IMR-90 (cell line): ENCODE measurements around the gene LRFN4. TPM values are rescaled to one million over a fixed set of nuclear protein-coding genes. Genes with fewer than 3 reads are reported as not detected.

ENCODE experiments used
- ATAC-seq: fragments of 200-7000 bp; cut with Tn5 transposase; 2 replicates; pipeline ENCODE4 v1.9.1; 2020; ENCODE audit warnings: low read depth, mild to moderate bottlenecking, moderate library complexity
- BruUV-seq: library from RNA; stranded (reverse); fragments of 400-500 nt; replicated peaks from 2 replicates; lab custom pipeline; 2021; lab: Mats Ljungman, UMichigan
- CTCF ChIA-PET: fragments of 300-600 bp; formaldehyde crosslinking; extraction: SDS; loops from one replicate; lab custom pipeline; 2021; ENCODE audit warnings: antibody characterized with exemption; lab: Yijun Ruan, JAX
- POLR2A ChIA-PET: fragments of 300-600 bp; sonication (Branson Sonifier 250); formaldehyde crosslinking; loops from one replicate; lab custom pipeline; 2022; ENCODE audit warnings: antibody characterized with exemption; ENCODE audit not compliant: unreplicated experiment; lab: Charles Lee
- DNase-seq: peaks from one replicate; pipeline ENCODE4 v3.0.0; 2013
- H2AFZ ChIP-seq: replicated peaks from 2 replicates; pipeline ENCODE3; 2013; ENCODE audit warnings: low read length, mild to moderate bottlenecking; ENCODE audit not compliant: poor library complexity
- H2AK5ac ChIP-seq: 2 replicates; pipeline ENCODE4 v1.6.1; 2013; ENCODE audit warnings: low read depth, low read length, inconsistent platforms
- H2AK9ac ChIP-seq: replicated peaks from 2 replicates; pipeline ENCODE3; 2013; ENCODE audit warnings: mild to moderate bottlenecking, low read depth, low read length, moderate library complexity; ENCODE audit not compliant: poor library complexity
- H2BK120ac ChIP-seq: 2 replicates; pipeline ENCODE4 v1.6.1; 2013; ENCODE audit warnings: low read depth, low read length, inconsistent platforms
- H2BK15ac ChIP-seq: 3 replicates; pipeline ENCODE4 v1.6.1; 2013; ENCODE audit warnings: low read depth, low read length, inconsistent platforms
- H2BK20ac ChIP-seq: 2 replicates; pipeline ENCODE4 v1.6.1; 2013; ENCODE audit warnings: low read depth, mild to moderate bottlenecking, inconsistent platforms, low read length, moderate library complexity
- H2BK5ac ChIP-seq: 2 replicates; pipeline ENCODE4 v1.6.1; 2013; ENCODE audit warnings: mild to moderate bottlenecking, low read depth, low read length, inconsistent platforms; ENCODE audit not compliant: poor library complexity, severe bottlenecking
- H3K14ac ChIP-seq: replicated peaks from 2 replicates; pipeline ENCODE4 v1.6.1; 2013; ENCODE audit warnings: low read depth, low read length, inconsistent platforms
- H3K18ac ChIP-seq: 2 replicates; pipeline ENCODE4 v1.6.1; 2013; ENCODE audit warnings: low read depth, low read length, control low read depth
- H3K23ac ChIP-seq: 2 replicates; pipeline ENCODE4 v1.6.1; 2013; ENCODE audit warnings: low read depth, low read length, inconsistent platforms
- H3K27ac ChIP-seq: 2 replicates; pipeline ENCODE4 v1.5.1; 2013; ENCODE audit warnings: mild to moderate bottlenecking, control low read depth, low read length; ENCODE audit not compliant: insufficient read depth
- H3K27me3 ChIP-seq: 2 replicates; pipeline ENCODE4 v1.6.1; 2013; ENCODE audit warnings: low read length; ENCODE audit not compliant: control insufficient read depth, insufficient read depth
- H3K36me3 ChIP-seq: 2 replicates; pipeline ENCODE4 v1.6.1; 2013; ENCODE audit warnings: low read length, mixed read lengths; ENCODE audit not compliant: control insufficient read depth, insufficient read depth
- H3K4ac ChIP-seq: 2 replicates; pipeline ENCODE4 v1.6.1; 2013; ENCODE audit warnings: low read depth, low read length, inconsistent platforms
- H3K4me1 ChIP-seq: 2 replicates; pipeline ENCODE4 v1.6.1; 2013; ENCODE audit warnings: low read length, mixed read lengths; ENCODE audit not compliant: control insufficient read depth, insufficient read depth
- H3K4me2 ChIP-seq: 2 replicates; pipeline ENCODE4 v1.6.1; 2013; ENCODE audit warnings: low read depth, mild to moderate bottlenecking, control low read depth, low read length, moderate library complexity
- H3K4me3 ChIP-seq: 2 replicates; pipeline ENCODE4 v1.5.1; 2013; ENCODE audit warnings: low read depth, mild to moderate bottlenecking, control low read depth, low read length, moderate library complexity; ENCODE audit not compliant: insufficient read depth
- H3K56ac ChIP-seq: 2 replicates; pipeline ENCODE4 v1.6.1; 2013; ENCODE audit warnings: low read length, inconsistent platforms; ENCODE audit not compliant: insufficient read depth; ENCODE audit errors: extremely low read depth
- H3K79me1 ChIP-seq, 2 experiments: 2 replicates each; pipeline ENCODE4 v1.6.1; 2013; ENCODE audit warnings: low read length in 2 of 2, inconsistent platforms in 1 of 2, low read depth in 1 of 2
- H3K9ac ChIP-seq: 2 replicates; pipeline ENCODE4 v1.6.1; 2013; ENCODE audit warnings: low read depth, low read length, control low read depth
- H3K9me1 ChIP-seq: 2 replicates; pipeline ENCODE4 v1.6.1; 2013; ENCODE audit warnings: low read length, inconsistent platforms; ENCODE audit not compliant: insufficient read depth
- H3K9me3 ChIP-seq: 2 replicates; pipeline ENCODE4 v1.6.1; 2013; ENCODE audit warnings: low read length; ENCODE audit not compliant: control insufficient read depth, insufficient read depth
- H4K20me1 ChIP-seq: 2 replicates; pipeline ENCODE4 v1.6.1; 2013; ENCODE audit warnings: low read length, inconsistent platforms; ENCODE audit not compliant: insufficient read depth
- H4K5ac ChIP-seq: 2 replicates; pipeline ENCODE4 v1.6.1; 2013; ENCODE audit warnings: mild to moderate bottlenecking, low read depth, low read length, control low read depth
- H4K8ac ChIP-seq, 2 experiments: 2 replicates each; pipeline ENCODE4 v1.6.1; 2013; ENCODE audit warnings: low read depth in 2 of 2, low read length in 2 of 2, control low read depth in 1 of 2, inconsistent platforms in 1 of 2
- H4K91ac ChIP-seq: 2 replicates; pipeline ENCODE4 v1.6.1; 2013; ENCODE audit warnings: low read depth, low read length, inconsistent platforms; ENCODE audit not compliant: insufficient read depth
- BHLHE40 ChIP-seq: fragments of 150-350 bp; IDR thresholded peaks from 2 replicates; pipeline ENCODE4 v1.6.1; 2016; ENCODE audit warnings: mild to moderate bottlenecking, low read depth, low read length
- CEBPB ChIP-seq: IDR thresholded peaks from 2 replicates; pipeline ENCODE4 v1.6.1; 2012; ENCODE audit warnings: low read depth, low read length, improper control_type of control experiment
- CHD1 ChIP-seq: IDR thresholded peaks from 2 replicates; pipeline ENCODE4 v1.6.1; 2012; ENCODE audit warnings: low read depth, low read length, improper control_type of control experiment
- CTCF ChIP-seq: conservative IDR thresholded peaks from 2 replicates; pipeline ENCODE4 v1.5.1; 2012; ENCODE audit warnings: mild to moderate bottlenecking, low read depth, low read length, improper control_type of control experiment
- FOS ChIP-seq: fragments of 150-350 bp; IDR thresholded peaks from 2 replicates; pipeline ENCODE4 v1.6.1; 2016; ENCODE audit warnings: low read depth, low read length
- MAFK ChIP-seq: IDR thresholded peaks from 2 replicates; pipeline ENCODE4 v1.6.1; 2012; ENCODE audit warnings: low read depth, low read length, improper control_type of control experiment
- MAZ ChIP-seq: IDR thresholded peaks from 2 replicates; pipeline ENCODE4 v1.6.1; 2012; ENCODE audit warnings: low read depth, mild to moderate bottlenecking, low read length, improper control_type of control experiment, moderate library complexity, borderline replicate concordance
- NFE2L2 ChIP-seq: fragments of 150-350 bp; IDR thresholded peaks from 2 replicates; pipeline ENCODE4 v1.6.1; 2016; ENCODE audit warnings: low read depth, mild to moderate bottlenecking, low read length
- POLR2A ChIP-seq: IDR thresholded peaks from 2 replicates; pipeline ENCODE4 v1.6.1; 2012; ENCODE audit warnings: mild to moderate bottlenecking, low read depth, low read length
- RAD21 ChIP-seq: IDR thresholded peaks from 2 replicates; pipeline ENCODE4 v1.6.1; 2012; ENCODE audit warnings: low read length, improper control_type of control experiment
- RCOR1 ChIP-seq: IDR thresholded peaks from 2 replicates; pipeline ENCODE4 v1.6.1; 2012; ENCODE audit warnings: mild to moderate bottlenecking, low read length, improper control_type of control experiment; ENCODE audit not compliant: insufficient replicate concordance
- RFX5 ChIP-seq: IDR thresholded peaks from 2 replicates; pipeline ENCODE4 v1.8.0; 2012; ENCODE audit warnings: low read depth, mild to moderate bottlenecking, low read length, moderate library complexity
- SMC3 ChIP-seq: fragments of 150-350 bp; IDR thresholded peaks from 2 replicates; pipeline ENCODE4 v1.6.1; 2016; ENCODE audit warnings: low read depth, mild to moderate bottlenecking, antibody characterized with exemption, low read length, moderate library complexity
- USF2 ChIP-seq: fragments of 150-350 bp; IDR thresholded peaks from 2 replicates; pipeline ENCODE4 v1.6.1; 2017; ENCODE audit warnings: mild to moderate bottlenecking, antibody characterized with exemption, low read length, low read depth
- WGBS, 2 experiments: methylation state at CpG; one replicate each; pipeline versions ENCODE4 v1.1.5 to v1.1.7; 2013; ENCODE audit warnings: missing lambda C conversion rate in 2 of 2; ENCODE audit not compliant: insufficient read length in 1 of 2; ENCODE audit errors: extremely low coverage in 2 of 2; 5-methylcytosine and 5-hydroxymethylcytosine counted together
- dilution Hi-C: fragments of 300-500 bp; cut with HindIII; formaldehyde crosslinking; loops from one replicate; pipeline ENCODE4 v1.14.3; 2018; ENCODE audit warnings: low sequenced_read_pairs; ENCODE audit not compliant: unreplicated experiment
- in situ Hi-C: fragments of 300-500 bp; cut with MboI; formaldehyde crosslinking; loops from 3 replicates; pipeline ENCODE4 v1.14.3; 2019; ENCODE audit warnings: low sequenced_read_pairs, inconsistent platforms, mixed read lengths
- intact Hi-C: fragments of 100-400 bp; cut with micrococcal nuclease; formaldehyde crosslinking; loops from 2 replicates; pipeline ENCODE4 v1.10.0; 2022
- polyA plus RNA-seq, 3 experiments: library from polyadenylated mRNA; depleted of rRNA; stranded (reverse); fragments of >200 nt; gene quantifications; 2 replicates each; pipeline ENCODE4 v1.2.3, GENCODE V29; 2012; ENCODE audit warnings: low replicate concordance in 1 of 3
- total RNA-seq: library from RNA; depleted of rRNA; stranded (reverse); fragments of >200 nt; gene quantifications from 2 replicates; pipeline ENCODE4 v1.2.3, GENCODE V29; 2012

LRFN4 gene
- total and polyA plus RNA-seq, 2 of the 4 experiments (the other 2 are of a cell fraction) = 6.1 to 18.9 TPM

- dilution Hi-C loops = no loop called here
- peak; percentile 59; the same call in 1 of the 2 replicates for TF ChIP-seq NFE2L2
- TF ChIP-seq RFX5 = no peak
- TF ChIP-seq POLR2A = no peak
- peak; percentile 52 for TF ChIP-seq RAD21
- peak; percentile 51 for TF ChIP-seq CTCF
- TF ChIP-seq BHLHE40 = 0 out of 2 replicates have a peak, but pooled peaks have one; percentile 21
- TF ChIP-seq USF2 = peak; percentile 7; the same call in 1 of the 2 replicates
- TF ChIP-seq CEBPB = peak; percentile 62
- TF ChIP-seq SMC3 = peak; percentile 15; the same call in 1 of the 2 replicates
- TF ChIP-seq CHD1 = no peak
- no peak for TF ChIP-seq MAFK
- TF ChIP-seq MAZ = no peak; the same call in 1 of the 2 replicates
- peak; percentile 35; the same call in 1 of the 2 replicates for TF ChIP-seq FOS
- TF ChIP-seq RCOR1 = no peak
Observed at GRCh38 chr11:66883016-66883965, 26.4 kb downstream of the LRFN4 start.

More at GRCh38 chr11:66883016-66883965, 26.4 kb downstream of the LRFN4 start:
- H4K8ac ChIP-seq = peak overlapping the region; percentile 28 to 78; a peak in 3 of 4 replicates
- peak overlapping the region; percentile 72 for H2BK120ac ChIP-seq
- ATAC-seq = peak; percentile 82
- H3K23ac ChIP-seq = no peak overlapping the region
- H3K4me2 ChIP-seq = peak overlapping the region; percentile 27
- peak overlapping the region; percentile 81 for H4K91ac ChIP-seq
- peaks cover 0 to 31% of the 10 kb centered on the region in 2 experiments; a peak in 2 of 4 replicates for H3K79me1 ChIP-seq
- 36% methylated on average over 15 of the region's 29 CpGs; no CpG with 5 or more reads in 1 of the 2 experiments for WGBS, 2 experiments
- ChIA-PET CTCF (interaction anchor here (0.5 to 1.5 kb wide), 4 partner anchors 9 to 1395 kb away, joined by 3 to 4 read pairs (median 4); no protein-coding TSS in a partner anchor), POLR2A (no interaction called here)
- no peaks in the 10 kb centered on the region for H3K9me3 ChIP-seq
- in situ Hi-C loops = no loop called here
- no peaks in the 10 kb centered on the region for H3K27me3 ChIP-seq
- peak overlapping the region; percentile 83 for H3K4ac ChIP-seq
- H2AFZ ChIP-seq = peak overlapping the region; percentile 64
- peak overlapping the region; percentile 27; the same call in 2 of the 3 replicates for H2BK15ac ChIP-seq
- peak overlapping the region; percentile 47 for H3K27ac ChIP-seq
- peak overlapping the region; percentile 62 for H2BK5ac ChIP-seq
- peaks cover 12% of the 10 kb centered on the region; the same call in 1 of the 2 replicates for H3K9me1 ChIP-seq
- H3K36me3 ChIP-seq = peaks cover 2% of the 10 kb centered on the region; the same call in 1 of the 2 replicates
- peak overlapping the region; percentile 42; the same call in 1 of the 2 replicates for H2BK20ac ChIP-seq
- H2AK5ac ChIP-seq = peak overlapping the region; percentile 90
- no peaks in the 10 kb centered on the region for H4K20me1 ChIP-seq
- H2AK9ac ChIP-seq = peak overlapping the region; percentile 87
- intact Hi-C loops = loop anchor here (1.0 to 5.0 kb wide), 2 partner anchors 74 to 189 kb away; partner anchors contain the start of gene PC
- peak overlapping the region; percentile 29; the same call in 1 of the 2 replicates for H3K56ac ChIP-seq
- peak overlapping the region; percentile 68; the same call in 1 of the 2 replicates for H3K18ac ChIP-seq
- no peak overlapping the region for H3K4me3 ChIP-seq
- peak overlapping the region; percentile 2; the same call in 1 of the 2 replicates for H3K14ac ChIP-seq
- H3K4me1 ChIP-seq = peaks cover 44% of the 10 kb centered on the region
- peak overlapping the region; percentile 7; the same call in 1 of the 2 replicates for H3K9ac ChIP-seq
- no TSS peak for BruUV-seq
- H4K5ac ChIP-seq = peak overlapping the region; percentile 77
- peak; percentile 86 for DNase-seq
